ENCODE data around the gene NTM. TPM values are rescaled to one million over a fixed set of nuclear protein-coding genes. Genes with fewer than 3 reads are reported as not detected.

Gene NTM
- total RNA-seq, 2 donors from 2014 or later = not detected

DNA sequence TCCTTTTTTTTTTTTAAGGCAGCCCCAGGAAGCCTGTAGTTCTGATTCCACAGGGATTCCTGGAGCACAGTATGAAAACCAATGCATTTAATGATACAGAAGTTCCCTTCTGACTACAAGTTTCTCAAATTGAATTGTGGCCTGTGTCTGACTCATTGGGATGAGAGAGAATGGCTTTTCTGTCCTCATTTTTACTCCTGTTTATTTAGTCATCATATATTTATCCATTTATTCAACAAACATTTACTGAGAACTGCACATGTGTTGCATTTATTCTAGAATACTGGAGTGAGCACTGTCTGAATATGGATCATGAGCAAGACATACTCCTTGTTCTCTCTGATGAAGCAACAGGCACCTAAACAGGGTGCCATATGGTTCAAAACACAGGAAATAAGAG lies 231.2 kb downstream of the NTM start:
- TF ChIP-seq, protein P1, sequence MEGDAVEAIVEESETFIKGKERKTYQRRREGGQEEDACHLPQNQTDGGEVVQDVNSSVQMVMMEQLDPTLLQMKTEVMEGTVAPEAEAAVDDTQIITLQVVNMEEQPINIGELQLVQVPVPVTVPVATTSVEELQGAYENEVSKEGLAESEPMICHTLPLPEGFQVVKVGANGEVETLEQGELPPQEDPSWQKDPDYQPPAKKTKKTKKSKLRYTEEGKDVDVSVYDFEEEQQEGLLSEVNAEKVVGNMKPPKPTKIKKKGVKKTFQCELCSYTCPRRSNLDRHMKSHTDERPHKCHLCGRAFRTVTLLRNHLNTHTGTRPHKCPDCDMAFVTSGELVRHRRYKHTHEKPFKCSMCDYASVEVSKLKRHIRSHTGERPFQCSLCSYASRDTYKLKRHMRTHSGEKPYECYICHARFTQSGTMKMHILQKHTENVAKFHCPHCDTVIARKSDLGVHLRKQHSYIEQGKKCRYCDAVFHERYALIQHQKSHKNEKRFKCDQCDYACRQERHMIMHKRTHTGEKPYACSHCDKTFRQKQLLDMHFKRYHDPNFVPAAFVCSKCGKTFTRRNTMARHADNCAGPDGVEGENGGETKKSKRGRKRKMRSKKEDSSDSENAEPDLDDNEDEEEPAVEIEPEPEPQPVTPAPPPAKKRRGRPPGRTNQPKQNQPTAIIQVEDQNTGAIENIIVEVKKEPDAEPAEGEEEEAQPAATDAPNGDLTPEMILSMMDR (IDR thresholded peaks at IDR 0.05) = no peak
- no peak for ATAC-seq (ENCODE audit: insufficient number of reproducible peaks, low FRiP score, low read depth)

DNA sequence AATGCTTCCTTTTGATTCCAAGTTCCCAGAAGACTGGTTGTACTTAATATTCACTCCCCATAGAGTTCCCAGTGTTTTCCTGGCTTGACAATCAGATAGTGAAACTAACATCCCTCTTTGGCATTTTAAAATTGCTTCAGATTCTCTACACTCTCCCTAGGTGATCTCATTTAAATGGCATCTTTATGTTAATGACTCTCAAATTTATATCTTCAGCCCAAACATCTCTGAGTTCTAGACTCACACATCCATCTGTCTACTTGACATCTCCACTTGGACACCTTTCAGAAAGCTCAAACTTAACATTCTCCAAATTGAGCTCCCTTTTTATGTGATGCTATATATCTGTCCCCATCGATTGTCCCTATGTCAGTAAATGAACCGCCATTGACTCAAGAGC lies 232.0 kb downstream of the NTM start:
- Histone ChIP-seq H3K9me3 (no peaks in the 10 kb centered on the region), H3K4me3 (no peak overlapping the region), H3K36me3 (no peaks in the 10 kb centered on the region), H3K27me3 (replicated peaks; ENCODE audit: insufficient read depth) (no peaks in the 10 kb centered on the region), H3K4me1 (ENCODE audit: control insufficient read depth in 1 of 2, low read depth in 2 of 2) (no peaks in the 10 kb centered on the region), H3K27ac (no peak overlapping the region)
- TF ChIP-seq, protein P1 (IDR thresholded peaks at IDR 0.05) = no peak
- DNase-seq (ENCODE audit: low spot score) = no peak
- ATAC-seq (ENCODE audit: insufficient number of reproducible peaks, low FRiP score, low read depth) = no peak

More for the DNA sequence above, 231.2 kb downstream of the NTM start:
- Histone ChIP-seq H3K9me3 (no peaks in the 10 kb centered on the region), H3K4me3 (no peak overlapping the region), H3K27me3 (replicated peaks; ENCODE audit: insufficient read depth) (no peaks in the 10 kb centered on the region), H3K36me3 (no peaks in the 10 kb centered on the region), H3K27ac (no peak overlapping the region), H3K4me1 (ENCODE audit: control insufficient read depth in 1 of 2, low read depth in 2 of 2) (no peaks in the 10 kb centered on the region)
- no peak for DNase-seq (ENCODE audit: low spot score)

DNA sequence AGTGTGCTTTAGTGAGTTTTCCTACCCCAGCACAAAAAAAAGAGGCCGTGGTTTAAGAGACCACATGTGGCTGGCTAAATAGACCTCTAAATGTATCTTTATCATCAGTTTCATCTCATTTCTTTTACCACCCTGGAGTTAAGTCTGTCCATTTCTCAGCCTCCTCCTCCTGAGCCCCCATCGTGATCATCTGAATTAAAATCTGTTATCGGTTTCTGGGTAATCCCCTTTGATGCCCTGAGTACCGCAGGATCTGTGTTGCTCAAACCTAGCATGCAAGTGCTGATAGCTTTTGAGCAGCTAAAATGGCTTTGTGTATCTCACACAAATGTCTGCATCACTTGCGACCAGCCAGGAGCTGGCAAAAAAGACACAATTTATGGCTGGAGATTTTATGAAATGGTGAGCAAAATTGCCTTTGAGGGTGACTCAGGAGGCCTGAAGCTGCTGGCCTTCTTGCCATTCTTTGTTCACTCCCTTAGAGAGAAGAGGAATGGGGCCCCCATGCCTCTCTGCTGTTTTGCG lies 236.5 kb downstream of the NTM start:
- no peaks in the 10 kb centered on the region for H3K4me1 ChIP-seq (ENCODE audit: control insufficient read depth in 1 of 2, low read depth in 2 of 2)
- TF ChIP-seq, protein P1 (IDR thresholded peaks at IDR 0.05) = no peak
- H3K27me3 ChIP-seq (replicated peaks; ENCODE audit: insufficient read depth) = no peaks in the 10 kb centered on the region
- no peaks in the 10 kb centered on the region for H3K9me3 ChIP-seq
- H3K4me3 ChIP-seq = no peak overlapping the region
- ATAC-seq (ENCODE audit: insufficient number of reproducible peaks, low FRiP score, low read depth) (no peak), DNase-seq (ENCODE audit: low spot score) (no peak)
- H3K27ac ChIP-seq = no peak overlapping the region
- no peaks in the 10 kb centered on the region for H3K36me3 ChIP-seq

DNA sequence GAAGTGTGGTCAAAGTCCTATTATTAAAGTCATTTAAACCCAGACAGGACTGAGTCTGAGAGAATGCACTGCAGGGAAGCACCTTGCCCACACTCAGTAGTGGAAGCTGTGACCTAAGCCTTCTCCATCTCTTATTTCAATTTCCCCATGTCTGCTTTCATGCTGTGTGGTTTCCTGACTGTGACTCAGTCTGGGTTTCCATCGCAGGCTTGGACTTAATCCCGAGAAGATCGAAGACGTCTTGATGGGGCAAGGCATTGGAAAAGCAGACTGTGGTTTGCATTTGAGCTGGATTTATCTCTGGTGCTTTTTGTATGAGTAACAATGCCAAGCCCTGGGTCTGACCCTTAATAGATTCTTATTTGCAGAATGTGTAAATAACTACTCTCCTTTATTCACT lies 238.9 kb downstream of the NTM start:
- no peak for ATAC-seq (ENCODE audit: insufficient number of reproducible peaks, low FRiP score, low read depth)
- Histone ChIP-seq H3K4me3 (no peak overlapping the region), H3K27ac (no peak overlapping the region), H3K36me3 (no peaks in the 10 kb centered on the region), H3K9me3 (no peaks in the 10 kb centered on the region), H3K27me3 (replicated peaks; ENCODE audit: insufficient read depth) (no peaks in the 10 kb centered on the region), H3K4me1 (ENCODE audit: control insufficient read depth in 1 of 2, low read depth in 2 of 2) (no peaks in the 10 kb centered on the region)
- TF ChIP-seq, protein P1 (IDR thresholded peaks at IDR 0.05) = no peak
- DNase-seq (ENCODE audit: low spot score) = no peak

DNA sequence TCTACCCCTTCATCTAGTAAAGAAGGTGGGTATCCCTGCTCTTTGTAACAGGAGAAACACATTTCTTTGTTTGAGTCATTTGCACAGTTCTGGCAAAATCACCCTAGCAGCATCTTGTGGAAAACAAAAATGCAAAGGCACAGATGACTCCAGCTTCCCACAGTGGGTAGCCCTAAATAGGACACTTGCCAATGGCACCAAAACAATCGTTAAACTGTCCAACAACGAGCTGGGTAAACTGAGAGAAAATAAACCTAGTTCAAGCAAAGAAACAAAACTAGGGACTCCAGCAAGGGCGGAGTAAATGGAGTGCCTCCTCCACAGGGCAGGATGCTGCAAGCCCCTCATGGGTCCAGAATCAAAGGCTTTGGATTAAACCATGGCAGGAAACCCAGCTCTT lies 239.5 kb downstream of the NTM start:
- ATAC-seq (ENCODE audit: insufficient number of reproducible peaks, low FRiP score, low read depth) = no peak
- TF ChIP-seq, protein P1 (IDR thresholded peaks at IDR 0.05) = no peak
- DNase-seq (ENCODE audit: low spot score) = no peak
- H3K36me3 ChIP-seq = no peaks in the 10 kb centered on the region
- H3K9me3 ChIP-seq = no peaks in the 10 kb centered on the region
- H3K27me3 ChIP-seq (replicated peaks; ENCODE audit: insufficient read depth) = no peaks in the 10 kb centered on the region
- H3K4me1 ChIP-seq (ENCODE audit: control insufficient read depth in 1 of 2, low read depth in 2 of 2) = no peaks in the 10 kb centered on the region
- H3K27ac ChIP-seq = no peak overlapping the region
- H3K4me3 ChIP-seq = no peak overlapping the region
